HG02588 (cell line): ENCODE measurements around the gene IDH3A.
"Not testable (repeated sequence)": the region's sequence is repeated elsewhere in the genome, so short reads cannot be mapped to it uniquely, and the experiment has no call there.

ENCODE experiments used
- ATAC-seq: cut with Tn5 transposase; IDR thresholded peaks from one replicate; pipeline ENCODE4 v1.9.1; 2021; ENCODE audit warnings: mild to moderate bottlenecking, moderate library complexity; ENCODE audit not compliant: unreplicated experiment

IDH3A gene

DNA sequence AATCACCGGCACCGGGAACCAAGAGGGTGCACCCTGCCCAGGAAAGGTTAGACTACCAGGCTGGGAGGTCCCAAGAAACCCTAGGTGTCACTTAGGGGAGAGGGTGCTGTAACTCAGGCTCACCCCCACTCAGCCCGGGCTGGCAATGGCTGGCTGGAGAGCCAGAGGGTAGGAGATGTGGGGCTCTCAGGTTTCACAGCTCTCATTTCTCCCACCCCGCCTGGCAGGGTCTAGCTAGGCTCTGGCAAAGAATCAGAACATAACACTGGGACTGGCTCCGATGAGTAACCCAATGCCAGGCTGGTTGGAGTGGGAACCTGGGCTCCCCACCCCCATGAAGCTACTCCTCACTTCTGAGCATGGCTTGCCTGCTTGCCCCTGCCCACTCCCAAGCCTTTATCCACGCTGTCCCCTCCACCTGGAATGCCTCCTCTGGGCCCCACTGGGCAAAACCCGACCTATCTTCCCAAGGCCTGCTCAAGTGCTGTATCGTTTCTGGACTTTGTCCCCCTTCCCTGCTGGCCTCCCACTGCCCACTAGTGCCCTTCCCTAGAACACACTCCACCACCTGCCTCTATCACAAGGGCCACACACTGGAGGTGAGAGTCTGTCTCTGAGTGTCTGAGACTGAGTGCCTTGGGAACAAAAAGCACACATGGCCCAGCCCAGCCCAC is 19.9 kb upstream of the IDH3A start:
- no peak for ATAC-seq

DNA sequence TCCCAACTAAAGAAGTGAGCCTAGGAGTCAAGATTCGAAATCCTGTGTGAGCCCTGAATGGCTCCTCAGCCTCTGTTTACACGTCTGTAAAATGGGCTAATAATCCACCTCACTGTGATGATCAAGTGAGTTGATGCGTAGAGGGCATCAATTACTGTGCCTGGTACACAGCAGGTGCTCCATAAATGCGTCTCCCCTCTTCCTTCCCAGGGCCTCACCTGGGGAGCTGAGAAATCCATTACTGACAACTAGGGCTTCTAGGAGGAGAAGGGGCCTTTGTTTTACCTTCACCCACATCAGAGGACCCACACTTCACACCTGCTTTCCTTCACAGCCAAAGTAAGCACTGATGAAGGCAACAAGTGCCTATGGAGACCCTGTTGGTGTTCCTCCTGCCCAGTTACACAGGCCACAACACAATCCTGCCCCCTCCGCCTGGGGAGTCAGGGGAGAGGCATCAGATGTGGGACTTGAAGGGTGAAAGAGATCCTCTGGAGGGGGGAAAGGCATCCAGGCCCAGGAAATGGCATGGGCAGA is 19.3 kb upstream of the IDH3A start:
- no peak for ATAC-seq

DNA sequence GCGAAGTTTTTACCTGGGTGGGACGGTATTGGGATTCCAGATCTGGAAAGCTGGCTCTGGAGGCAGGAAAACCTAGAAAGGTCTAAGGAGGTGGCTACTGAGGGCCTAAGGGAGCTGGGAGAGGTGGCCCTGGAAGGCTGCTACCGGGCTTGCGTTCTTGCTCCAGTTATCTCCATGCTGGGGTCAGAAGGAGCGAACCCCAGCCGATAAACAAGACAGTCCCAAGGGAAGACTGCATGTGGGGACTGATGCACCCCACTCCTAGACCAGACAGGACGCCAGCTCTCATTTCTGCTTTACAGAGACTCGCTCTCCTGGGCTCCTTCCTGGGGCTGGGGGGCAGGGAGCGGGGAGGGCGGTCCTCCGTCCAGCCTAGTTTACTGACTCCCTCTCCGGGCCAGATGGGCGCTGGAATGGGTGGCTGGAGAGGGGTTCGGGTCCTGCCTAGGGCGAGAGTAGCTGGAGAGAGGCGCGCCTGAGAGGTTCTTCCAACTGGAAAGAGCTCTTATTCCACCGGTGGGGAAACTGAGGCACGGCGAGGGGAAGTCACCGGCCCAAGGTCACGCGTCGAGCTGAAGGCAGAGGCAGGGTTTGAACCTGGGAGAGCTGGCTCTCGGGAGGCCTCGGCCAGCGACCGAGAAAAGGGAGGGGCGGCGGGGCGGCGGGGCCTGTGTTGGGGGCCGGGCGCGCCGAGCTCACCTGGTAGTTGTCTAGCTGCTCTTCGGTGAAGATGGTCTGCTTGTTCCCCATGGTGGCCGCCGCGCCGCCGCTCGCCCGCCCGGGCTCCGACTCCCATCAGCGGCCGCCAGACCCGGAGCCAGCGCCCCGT is 18.5 kb upstream of the IDH3A start:
- ATAC-seq, result peak; percentile 33

DNA sequence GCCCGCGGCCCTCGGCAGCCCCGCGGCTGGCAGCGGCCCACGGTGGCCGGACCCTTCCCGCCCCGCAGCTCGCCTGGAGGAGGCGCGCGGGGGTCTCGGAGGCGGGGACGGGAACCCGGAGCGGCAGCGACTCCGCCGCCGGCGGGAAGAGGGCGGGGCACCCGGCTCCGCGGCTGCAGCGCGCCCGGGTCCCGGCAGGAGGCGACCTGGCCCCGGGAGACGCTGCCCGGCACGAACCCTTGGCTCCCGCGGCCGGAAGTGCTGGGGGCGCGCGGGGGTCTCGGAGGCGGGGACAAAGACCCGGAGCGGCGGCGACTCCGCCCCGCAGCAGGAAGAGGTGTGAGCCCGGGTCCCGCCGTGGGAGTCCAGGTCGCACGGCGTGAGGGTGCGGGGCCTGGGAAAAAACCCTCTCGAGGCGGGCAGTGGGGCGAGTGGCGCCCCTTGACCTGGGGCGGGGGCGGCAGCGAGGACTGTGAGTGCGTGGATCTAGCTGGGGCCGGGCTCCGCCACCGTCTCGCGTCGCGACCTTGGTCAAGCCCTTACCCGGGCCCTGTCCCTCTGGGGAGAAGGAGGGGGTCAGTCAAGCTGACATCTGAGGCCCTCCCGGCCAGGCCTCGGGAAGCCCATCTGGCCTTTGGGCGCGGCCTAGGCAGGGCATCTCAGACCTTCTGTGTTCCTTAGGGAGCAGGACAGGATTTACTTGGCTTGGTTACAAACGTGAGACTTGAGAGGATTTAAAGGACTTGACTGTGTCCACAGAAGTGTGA is 17.7 kb upstream of the IDH3A start, which contains the start of gene CIB2:
Gene CIB2 (minus strand): TSS at position 151 of the 767 bp plus-strand sequence. CDS start 230 bp downstream, outside the sequence.
- peak; percentile 74 for ATAC-seq

DNA sequence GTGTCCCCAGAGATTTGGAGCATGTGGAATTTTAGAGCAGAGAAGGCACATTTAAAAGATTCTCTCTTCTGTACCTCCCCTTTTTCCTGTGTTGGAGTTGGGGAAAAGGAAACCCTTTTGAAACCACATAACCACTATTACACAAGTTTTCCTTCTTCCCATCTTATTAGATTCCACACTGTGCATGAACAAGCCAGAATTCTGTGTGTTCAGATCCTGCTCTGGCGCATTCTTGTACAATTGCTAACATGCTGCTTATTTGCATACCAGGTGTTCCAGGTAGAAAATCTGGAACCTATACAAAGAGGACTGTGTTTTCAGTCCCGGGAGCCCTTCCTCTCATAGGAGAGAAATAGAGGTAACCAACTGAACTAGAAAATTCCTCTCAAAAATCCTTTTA is 15.4 kb upstream of the IDH3A start:
- ATAC-seq, result no peak

DNA sequence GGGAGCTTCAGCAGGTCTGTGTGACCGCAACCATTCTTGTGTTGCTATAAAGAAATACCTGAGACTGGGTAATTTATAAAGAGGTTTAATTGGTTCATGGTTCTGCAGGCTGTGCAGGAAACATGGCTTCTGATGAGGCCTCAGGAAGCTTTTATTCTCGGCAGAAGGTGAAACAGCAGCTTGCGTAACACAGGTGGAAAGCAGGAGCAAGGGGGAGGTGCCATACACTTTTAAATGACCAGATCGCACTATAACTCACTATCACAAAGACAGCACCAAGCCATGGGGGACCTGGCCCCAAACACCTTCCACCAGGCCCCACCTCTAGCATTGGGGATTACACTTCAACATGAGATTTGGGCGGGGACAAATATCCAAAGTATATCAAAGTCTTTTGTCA is 9.6 kb upstream of the IDH3A start:
- ATAC-seq, result no peak

DNA sequence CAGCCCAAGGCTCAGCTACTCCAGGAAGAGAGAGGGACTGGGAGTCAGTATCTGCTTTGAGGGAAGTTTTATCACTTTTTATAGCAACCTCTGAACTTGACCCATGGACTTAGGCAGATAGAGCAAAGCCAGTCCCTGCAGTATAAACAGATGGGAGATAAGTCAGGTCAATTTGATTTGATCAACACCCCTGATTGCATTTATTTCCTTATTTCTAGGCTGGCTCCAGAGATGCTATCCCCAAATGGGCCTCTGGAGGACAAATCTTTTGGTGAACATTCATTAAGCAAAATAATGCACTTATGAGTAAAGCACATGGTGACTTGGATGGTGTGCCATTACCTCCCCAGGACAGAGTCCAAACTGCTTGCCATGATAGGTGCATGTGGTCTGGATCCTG is 8.9 kb upstream of the IDH3A start:
- no peak for ATAC-seq

DNA sequence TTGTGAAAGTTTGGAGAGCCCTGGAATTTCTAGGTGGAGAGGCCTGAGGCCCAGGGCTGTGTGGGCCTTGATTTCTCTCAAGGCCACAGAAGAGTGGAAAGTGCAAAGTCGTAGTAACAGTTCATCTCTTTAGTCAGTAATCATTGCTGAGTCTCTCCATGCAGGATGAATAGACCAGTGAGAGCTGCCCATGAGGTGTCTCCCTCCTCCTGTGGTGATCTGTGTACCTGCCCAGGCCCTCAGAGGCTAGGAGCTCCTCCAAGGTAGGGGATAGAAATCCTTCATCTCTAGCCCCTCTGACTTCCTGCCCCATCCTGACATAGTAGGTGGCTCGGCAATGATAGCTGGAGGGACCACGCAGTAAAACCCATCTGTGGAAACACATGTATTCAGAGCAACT is 6.8 kb upstream of the IDH3A start:
- ATAC-seq, result no peak

DNA sequence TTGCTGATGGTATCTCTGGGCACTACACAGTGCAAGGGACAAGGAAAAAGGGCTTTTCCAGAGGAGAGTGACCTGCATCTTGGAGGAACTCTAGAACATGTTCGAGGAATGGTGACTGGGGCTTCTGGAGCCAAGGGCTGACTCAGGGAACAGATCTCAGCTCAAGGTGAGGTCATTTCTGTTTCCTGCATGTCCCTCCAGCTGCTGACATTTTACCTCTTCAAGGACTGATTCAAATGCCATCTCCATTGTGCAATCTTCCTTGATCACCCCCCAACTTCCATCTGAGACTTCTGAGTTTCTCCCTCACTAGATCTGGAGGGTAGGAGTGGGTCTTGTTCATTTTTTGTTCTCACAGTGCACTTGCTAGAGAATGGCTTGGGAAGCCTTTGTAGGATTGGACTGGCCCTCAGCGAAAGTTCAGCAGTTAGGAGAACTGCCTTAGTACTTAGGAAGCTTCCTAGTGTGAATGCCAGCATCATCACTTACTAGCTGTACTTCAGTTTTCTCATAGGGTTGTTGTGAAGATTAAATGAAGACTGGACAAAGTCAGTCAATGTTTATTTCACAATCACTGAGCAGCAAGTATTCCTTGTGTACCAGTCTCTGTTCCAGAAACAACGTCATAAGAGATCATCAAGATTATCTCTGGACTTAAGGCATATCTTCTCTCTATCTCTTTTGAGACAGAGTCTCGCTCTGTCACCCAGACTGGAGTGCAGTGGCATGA is 2.6 kb upstream of the IDH3A start:
- ATAC-seq, result no peak

DNA sequence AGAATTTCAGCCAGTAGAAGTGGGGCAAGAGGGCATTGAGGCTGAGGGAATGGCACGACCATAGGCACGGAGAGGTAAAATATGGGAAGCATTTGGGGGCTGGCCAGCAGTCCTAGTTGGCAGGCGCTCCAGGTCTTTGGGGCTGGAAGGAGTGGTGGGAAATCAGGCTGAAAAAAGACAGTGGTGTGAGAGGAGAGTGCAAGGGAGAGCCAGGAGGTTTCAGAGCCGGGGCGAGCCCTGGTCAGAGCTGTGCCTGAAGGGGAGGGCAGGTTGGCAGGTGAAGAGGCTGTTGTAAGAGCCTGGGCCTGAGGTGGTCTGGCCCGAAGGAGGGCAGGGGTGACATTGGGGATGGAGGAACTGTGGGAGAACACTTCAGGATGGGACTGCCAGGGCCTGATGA is 1.6 kb upstream of the IDH3A start:
- ATAC-seq, result no peak

DNA sequence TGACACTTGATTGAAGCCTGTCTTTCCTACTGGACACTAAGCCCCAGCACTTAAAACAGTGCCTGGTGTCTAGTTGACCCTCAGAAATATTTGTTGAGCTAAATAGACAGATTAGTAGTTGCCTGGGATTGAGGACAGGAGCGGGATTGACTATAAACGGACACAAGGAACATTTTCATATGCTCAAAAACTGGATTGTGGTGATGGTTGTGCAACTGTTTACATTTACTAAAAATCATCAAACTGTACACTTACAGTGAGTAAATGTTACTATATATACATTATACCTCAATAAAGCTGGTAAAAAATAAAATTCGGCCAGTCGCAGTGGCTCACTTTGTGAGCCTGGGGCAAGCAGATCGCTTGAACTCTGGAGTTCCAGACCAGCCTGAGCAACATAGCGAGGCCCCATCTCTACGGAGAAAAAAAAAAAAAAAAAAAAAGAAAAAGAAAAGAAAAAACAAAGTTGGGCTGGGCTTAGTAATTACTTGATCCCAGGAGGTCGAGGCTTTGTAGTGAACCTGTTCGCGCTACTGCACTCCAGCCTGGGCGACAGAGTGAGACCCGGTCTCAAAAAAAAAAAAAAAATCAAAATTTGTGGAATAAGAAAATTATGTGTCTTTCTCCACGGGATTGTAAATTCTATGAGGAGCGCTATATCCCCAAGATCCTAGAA is 632 bp upstream of the IDH3A start:
- no peak for ATAC-seq

DNA sequence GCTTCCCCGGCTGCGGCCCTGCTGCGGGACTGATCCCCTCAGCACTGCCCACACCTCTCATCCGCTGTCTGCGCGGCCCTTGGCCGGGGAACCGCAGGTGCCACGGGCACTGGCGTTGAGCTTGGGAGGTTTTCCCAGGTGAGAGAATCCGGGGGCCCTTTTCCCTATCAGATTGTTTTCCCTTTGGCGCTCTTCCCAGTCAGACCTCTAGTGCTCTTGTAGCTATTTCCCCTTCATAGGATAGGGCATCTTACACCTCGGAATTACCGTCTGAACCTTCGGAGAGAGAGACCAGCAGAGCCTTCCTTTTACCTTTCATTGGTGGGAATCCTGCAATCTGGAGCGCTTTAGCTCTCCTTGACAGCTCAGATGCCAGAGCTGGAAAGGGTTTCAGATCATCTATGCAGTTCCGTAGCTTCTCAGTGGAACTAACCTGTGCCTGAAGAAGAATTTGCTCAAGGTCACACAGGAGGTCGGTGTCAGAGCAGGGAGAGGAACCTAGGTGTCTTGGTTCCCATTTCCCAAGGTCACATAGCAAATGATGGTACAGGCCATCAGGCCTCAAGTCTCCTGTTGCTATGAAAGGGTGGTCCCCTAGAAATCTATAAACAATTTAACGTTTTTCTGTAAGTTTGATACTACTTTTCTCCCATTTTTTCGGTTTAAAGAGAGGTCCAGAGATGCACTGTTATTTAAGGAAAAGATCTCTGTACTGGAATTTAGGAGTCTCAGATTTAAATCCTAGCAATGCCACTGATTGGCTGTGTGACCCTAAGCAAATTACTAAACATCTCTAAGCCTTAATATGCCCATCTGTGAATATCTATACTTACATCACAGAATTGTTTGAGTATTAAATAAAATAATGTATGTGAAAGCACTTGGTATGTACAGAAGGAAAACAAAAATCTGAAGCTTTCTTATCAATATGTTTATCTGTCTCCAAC is 916 bp downstream of the IDH3A start:
- ATAC-seq, result peak; percentile 35

DNA sequence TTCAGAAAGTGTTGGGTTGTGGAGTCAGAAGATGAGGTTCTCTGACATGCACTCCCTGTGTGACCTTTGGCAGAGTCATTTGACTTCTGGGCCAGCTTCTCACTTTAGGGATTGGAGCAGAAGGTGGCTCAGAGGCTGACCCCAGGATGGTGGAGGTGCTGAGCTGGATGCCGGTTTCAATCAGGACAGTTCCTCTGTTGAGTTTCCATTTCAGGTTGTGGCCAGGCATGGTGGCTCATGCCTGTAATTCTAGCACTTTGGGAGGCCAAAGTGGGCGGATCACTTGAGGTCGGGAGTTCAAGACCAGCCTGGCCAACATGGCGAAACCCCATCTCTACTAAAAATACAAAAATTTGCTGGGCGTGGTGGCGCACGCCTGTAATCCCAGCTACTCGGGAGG is 1.9 kb downstream of the IDH3A start:
- not testable (repeated sequence) for ATAC-seq

DNA sequence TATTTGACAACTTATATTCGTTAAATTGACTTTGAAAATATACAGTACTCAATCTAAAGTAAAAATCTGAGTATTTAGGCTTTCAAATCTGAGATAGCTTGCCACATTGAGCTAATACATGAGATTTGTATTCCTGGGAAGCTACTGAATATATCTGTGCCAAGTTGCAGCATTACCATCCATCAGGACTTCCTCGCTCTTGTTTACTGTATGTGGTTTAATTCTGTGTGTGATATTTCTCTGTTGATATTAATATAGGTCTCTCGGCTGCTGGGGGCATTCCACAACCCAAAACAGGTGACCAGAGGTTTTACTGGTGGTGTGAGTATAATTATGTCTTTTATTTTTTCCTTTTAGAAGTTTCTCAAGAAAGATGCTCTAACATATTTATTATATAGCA is 5.8 kb downstream of the IDH3A start:
- no peak for ATAC-seq

DNA sequence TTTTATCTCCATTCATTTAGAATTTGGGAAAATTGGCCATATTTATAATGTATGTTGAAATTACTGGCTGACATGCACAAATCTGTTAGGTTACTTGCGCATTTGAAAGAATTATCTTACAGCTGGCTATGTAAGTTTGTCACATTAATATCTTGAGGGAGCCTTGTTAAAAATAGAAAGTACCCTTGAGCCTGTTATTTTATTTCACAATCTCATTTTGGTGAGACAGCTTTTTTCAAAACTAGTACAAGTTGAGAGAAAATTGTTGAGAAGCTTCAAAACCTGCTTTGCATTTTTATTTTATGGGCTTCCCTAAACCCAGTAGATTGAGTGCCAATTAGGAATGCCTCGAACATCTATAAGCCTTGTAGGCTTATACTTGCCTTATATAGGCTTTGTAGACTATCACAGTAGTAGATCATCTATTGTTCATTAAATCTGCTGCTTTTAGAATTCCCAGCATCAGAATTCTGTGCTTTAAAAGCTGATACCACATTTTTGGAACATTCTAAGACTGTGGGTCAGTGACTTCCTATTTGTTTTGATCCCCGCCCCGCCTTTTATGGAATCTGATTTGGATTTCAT is 6.3 kb downstream of the IDH3A start:
- no peak for ATAC-seq

DNA sequence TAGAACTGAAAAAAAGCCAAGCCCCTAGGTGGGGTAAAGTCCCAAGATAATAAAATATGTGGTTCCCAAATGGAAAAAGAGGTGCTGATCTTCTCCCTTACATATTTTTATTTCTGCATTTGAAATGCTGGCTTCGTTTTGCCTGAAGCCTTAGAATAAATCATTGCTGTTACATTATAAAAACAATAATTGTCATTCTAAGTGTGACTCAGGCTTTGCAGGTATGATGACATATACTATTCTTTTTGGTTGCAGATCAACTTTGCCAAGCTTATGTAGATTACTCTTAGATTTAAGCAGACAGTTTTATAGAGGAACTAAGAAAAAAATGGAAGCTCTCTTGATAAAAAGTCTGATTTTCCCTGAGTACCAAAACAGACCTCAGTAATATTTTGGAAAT is 7.5 kb downstream of the IDH3A start:
- ATAC-seq, result no peak

DNA sequence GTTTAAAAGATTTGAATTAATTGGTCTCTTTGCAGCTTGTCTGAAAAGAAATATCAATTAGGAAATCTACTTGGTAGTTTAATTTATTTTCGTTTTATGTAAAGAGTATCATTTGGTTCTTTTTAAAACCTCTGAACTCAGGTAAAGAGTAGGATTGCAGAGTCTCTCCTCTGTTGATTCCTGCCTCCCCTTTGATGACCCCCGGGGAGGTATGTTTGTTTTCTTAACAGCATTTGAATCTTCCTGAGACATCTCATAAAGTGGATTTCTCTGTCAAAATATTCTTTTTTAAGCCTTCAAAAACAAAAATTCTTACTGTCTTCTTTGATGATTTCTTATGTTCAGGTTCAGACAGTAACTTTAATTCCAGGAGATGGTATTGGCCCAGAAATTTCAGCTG is 8.0 kb downstream of the IDH3A start:
- ATAC-seq, result no peak

DNA sequence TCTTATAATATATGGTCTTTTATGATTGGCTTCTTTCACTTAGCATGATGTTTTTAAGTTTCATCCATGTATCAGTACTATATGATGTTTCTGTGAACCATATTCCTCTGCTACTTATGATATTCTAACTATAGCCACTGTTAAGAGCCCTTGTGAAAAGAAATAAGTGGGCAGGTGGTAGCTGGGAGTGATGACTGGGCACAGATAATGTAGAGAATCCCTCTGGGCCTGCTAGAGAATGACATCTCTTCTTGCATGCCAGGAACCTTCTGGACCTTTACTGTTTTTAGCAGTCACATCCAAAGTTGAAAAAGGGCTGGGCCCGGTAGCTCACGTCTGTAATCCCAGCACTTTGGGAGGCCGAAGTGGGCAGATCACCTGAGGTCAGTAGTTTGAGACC is 10.2 kb downstream of the IDH3A start:
- ATAC-seq, result no peak

DNA sequence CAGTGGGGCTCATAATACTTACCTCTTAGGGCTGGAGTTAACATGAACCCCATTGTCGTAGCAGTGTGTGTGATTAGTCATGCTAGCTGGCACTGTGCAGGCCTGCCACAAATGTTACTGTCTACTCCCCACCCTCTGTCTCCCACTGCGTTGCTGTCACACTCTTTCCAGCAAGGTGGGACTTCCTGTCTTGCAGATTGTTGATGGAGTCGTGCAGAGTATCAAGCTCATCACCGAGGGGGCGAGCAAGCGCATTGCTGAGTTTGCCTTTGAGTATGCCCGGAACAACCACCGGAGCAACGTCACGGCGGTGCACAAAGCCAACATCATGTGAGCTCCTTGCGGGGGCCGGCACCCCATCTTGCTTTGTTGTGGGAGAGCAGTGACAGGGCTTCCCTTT is 12.9 kb downstream of the IDH3A start:
- ATAC-seq, result no peak
